HCT116 (cell line): ENCODE data around the gene PITPNM1. TPM values are rescaled to one million over a fixed set of nuclear protein-coding genes. Genes with fewer than 3 reads are reported as not detected.
"Not testable (repeated sequence)": the region's sequence is repeated elsewhere in the genome, so short reads cannot be mapped to it uniquely, and the experiment has no call there.

Experiments used
- ATAC-seq: fragments of 200-7000 bp; cut with Tn5 transposase; 2 replicates; pipeline ENCODE4 v1.9.1; 2020; ENCODE audit warnings: mild to moderate bottlenecking, moderate library complexity
- BruUV-seq: library from RNA; stranded (reverse); fragments of 400-500 nt; replicated peaks from 2 replicates; lab custom pipeline; 2021; lab: Mats Ljungman, UMichigan
- CTCF ChIA-PET: fragments of 300-600 bp; sonication (Branson Sonifier 250); formaldehyde crosslinking; loops from one replicate; lab custom pipeline; 2021; ENCODE audit warnings: antibody characterized with exemption; lab: Charles Lee
- POLR2A ChIA-PET: fragments of 300-600, 350-600 bp; sonication (Branson Sonifier 250); formaldehyde crosslinking; loops from one replicate; lab custom pipeline; 2021; ENCODE audit warnings: antibody characterized with exemption; lab: Charles Lee
- RAD21 ChIA-PET, 2 experiments: fragments of 300-600 bp; sonication (Branson Sonifier 250); formaldehyde crosslinking; loops; one replicate each; lab custom pipeline; 2023; ENCODE audit warnings: low total read pairs in 2 of 2; ENCODE audit not compliant: uncharacterized antibody in 2 of 2, unreplicated experiment in 2 of 2, low non-redundant PET in 1 of 2; lab: Charles Lee
- DNase-seq: peaks from one replicate; pipeline ENCODE4 v3.0.0-alpha.2; 2010; ENCODE audit warnings: low read depth, low spot score
- H2AFZ ChIP-seq: fragments of 200-600 bp; shearing (Covaris generic), sonication (generic); 2 replicates; pipeline ENCODE4 v1.6.1; 2017; ENCODE audit warnings: low read depth, mixed run types, mixed read lengths, antibody characterized with exemption, low read length; ENCODE audit not compliant: poor library complexity, severe bottlenecking
- H3K27ac ChIP-seq: 2 replicates; pipeline ENCODE4 v1.5.1; 2012; ENCODE audit warnings: low read depth, low read length
- H3K27me3 ChIP-seq: fragments of 200-600 bp; sonication (generic); 2 replicates; pipeline ENCODE4 v1.6.1; 2016; ENCODE audit warnings: mixed run types, low read length, mixed read lengths; ENCODE audit not compliant: insufficient read depth
- H3K36me3 ChIP-seq, 2 experiments: fragments of 200-500 bp in 1 of 2; fragments of 200-600 bp in 1 of 2; sonication (Bioruptor generic) in 1 of 2; sonication (generic) in 1 of 2; 2 replicates each; pipeline versions ENCODE4 v1.5.1 to v1.6.1; 2014 to 2016; ENCODE audit warnings: low read length in 2 of 2, inconsistent platforms in 1 of 2, mixed read lengths in 1 of 2, mixed run types in 1 of 2; ENCODE audit not compliant: insufficient read depth in 2 of 2, control insufficient read depth in 1 of 2
- H3K4me1 ChIP-seq, 2 experiments: fragments of 200-600 bp in 1 of 2; sonication (generic) in 1 of 2; 2 replicates each; pipeline versions ENCODE4 v1.5.1 to v1.6.1; 2012 to 2017; ENCODE audit warnings: low read length in 2 of 2, inconsistent platforms in 1 of 2, mild to moderate bottlenecking in 1 of 2, mixed read lengths in 1 of 2, mixed run types in 1 of 2, moderate library complexity in 1 of 2; ENCODE audit not compliant: insufficient read depth in 2 of 2, control insufficient read depth in 1 of 2
- H3K4me2 ChIP-seq: fragments of 200-600 bp; sonication (generic); 2 replicates; pipeline ENCODE4 v1.6.1; 2017; ENCODE audit warnings: mixed run types, low read length, mixed read lengths
- H3K4me3 ChIP-seq, 2 experiments: fragments of 200-600 bp in 1 of 2; sonication (generic) in 1 of 2; replicated peaks in 1 of 2; 2 replicates each; pipeline ENCODE4 v1.5.1; 2011 to 2016; ENCODE audit warnings: low read length in 2 of 2, control low read depth in 1 of 2, low read depth in 1 of 2, mild to moderate bottlenecking in 1 of 2, mixed read lengths in 1 of 2, mixed run types in 1 of 2
- H3K79me2 ChIP-seq: fragments of 200-600 bp; sonication (generic); 2 replicates; pipeline ENCODE4 v1.6.1; 2017; ENCODE audit warnings: mild to moderate bottlenecking, mixed run types, low read length, moderate library complexity, mixed read lengths; ENCODE audit not compliant: insufficient read depth
- H3K9ac ChIP-seq: fragments of 200-600 bp; sonication (generic); 2 replicates; pipeline ENCODE4 v1.6.1; 2016; ENCODE audit warnings: low read length, mixed read lengths
- H3K9me2 ChIP-seq: fragments of 200-600 bp; sonication (generic), shearing (Covaris generic); 2 replicates; pipeline ENCODE4 v1.6.1; 2017; ENCODE audit warnings: mixed run types, mild to moderate bottlenecking, moderate library complexity; ENCODE audit not compliant: insufficient read depth
- H3K9me3 ChIP-seq, 2 experiments: fragments of 200-500 bp in 1 of 2; fragments of 200-600 bp in 1 of 2; sonication (Bioruptor generic) in 1 of 2; sonication (generic) in 1 of 2; 2 replicates each; pipeline ENCODE4 v1.6.1; 2014 to 2017; ENCODE audit warnings: low read length in 2 of 2, mixed read lengths in 2 of 2, inconsistent platforms in 1 of 2, low read depth in 1 of 2, mild to moderate bottlenecking in 1 of 2, mixed run types in 1 of 2, moderate library complexity in 1 of 2; ENCODE audit not compliant: control insufficient read depth in 1 of 2, insufficient read depth in 1 of 2
- H4K20me1 ChIP-seq: fragments of 200-600 bp; sonication (generic), shearing (Covaris generic); 2 replicates; pipeline ENCODE4 v1.6.1; 2017; ENCODE audit warnings: mixed run types, mild to moderate bottlenecking, moderate library complexity; ENCODE audit not compliant: insufficient read depth
- CBX3 ChIP-seq: IDR thresholded peaks from 2 replicates; pipeline ENCODE4 v1.6.1; 2012; ENCODE audit warnings: low read depth
- CEBPB ChIP-seq: IDR thresholded peaks from 2 replicates; pipeline ENCODE4 v1.6.1; 2012; ENCODE audit warnings: low read depth
- EZH2 ChIP-seq: fragments of 200-600 bp; sonication (generic); IDR thresholded peaks from 2 replicates; pipeline ENCODE4 v1.6.1; 2017; ENCODE audit warnings: antibody characterized with exemption, mixed run types
- EZH2phosphoT487 ChIP-seq: fragments of 200-600 bp; IDR thresholded peaks from 2 replicates; pipeline ENCODE4 v1.6.1; 2018; ENCODE audit warnings: antibody characterized with exemption, borderline replicate concordance
- POLR2A ChIP-seq: IDR thresholded peaks from 2 replicates; pipeline ENCODE4 v1.7.0; 2011; ENCODE audit warnings: borderline replicate concordance; ENCODE audit not compliant: insufficient read depth, insufficient read length; ENCODE audit errors: extremely low read depth
- SIN3A ChIP-seq: IDR thresholded peaks from 2 replicates; pipeline ENCODE4 v1.6.1; 2012; ENCODE audit warnings: low read depth
- TCF7L2 ChIP-seq: IDR thresholded peaks from 2 replicates; pipeline ENCODE4 v1.7.0; 2011; ENCODE audit warnings: borderline replicate concordance, inconsistent platforms; ENCODE audit not compliant: insufficient read depth, insufficient read length; ENCODE audit errors: extremely low read depth
- intact Hi-C: fragments of 100-400 bp; cut with micrococcal nuclease; formaldehyde crosslinking; loops from 2 replicates; pipeline ENCODE4 v1.10.0; 2022
- total RNA-seq: library from RNA; stranded (reverse); gene quantifications from one replicate; pipeline ENCODE4 v1.2.1, GENCODE V29; 2021; ENCODE audit not compliant: unreplicated experiment
- TF ChIP-seq, protein P1 (sequence below): IDR thresholded peaks from 2 replicates; pipeline ENCODE4 v1.6.1; 2012; ENCODE audit warnings: low read depth
- TF ChIP-seq, protein P2 (sequence below), 3 experiments: fragments of 200-600 bp in 1 of 3; sonication (generic) in 1 of 3; IDR thresholded peaks in 2 of 3; conservative IDR thresholded peaks in 1 of 3; 2 replicates each; pipeline ENCODE4 v1.5.1; 2012 to 2017; ENCODE audit warnings: low read depth in 2 of 3, low read length in 2 of 3, antibody characterized with exemption in 1 of 3, borderline replicate concordance in 1 of 3, control low read depth in 1 of 3, mild to moderate bottlenecking in 1 of 3, mixed read lengths in 1 of 3, mixed run types in 1 of 3, moderate library complexity in 1 of 3; ENCODE audit not compliant: insufficient read depth in 1 of 3

The PITPNM1 gene
- total RNA-seq, 1 experiment from 2014 or later: 79.5 TPM

DNA sequence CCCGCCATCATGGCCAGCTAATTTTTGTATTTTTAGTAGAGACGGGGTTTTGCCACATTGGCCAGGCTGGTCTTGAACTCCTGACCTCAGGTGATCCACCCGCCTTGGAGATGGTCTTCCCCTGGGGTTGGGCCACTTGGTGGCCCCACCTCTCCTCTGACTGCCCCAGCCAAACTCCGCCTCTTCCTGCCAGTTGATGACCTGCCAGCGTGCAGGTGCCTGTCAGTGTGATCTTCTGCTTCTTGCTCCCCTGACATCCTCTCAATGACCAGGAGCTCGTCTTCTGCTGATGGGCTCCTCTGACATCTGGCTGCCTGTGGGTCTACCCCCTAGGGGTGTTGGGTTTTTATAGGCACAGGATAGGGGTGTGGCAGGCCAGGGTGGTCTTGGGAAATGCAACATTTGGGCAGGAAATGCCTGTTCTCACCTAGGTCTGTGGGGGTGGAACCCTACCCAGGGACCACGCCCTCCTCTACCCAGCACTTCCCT, 19.2 kb downstream of the PITPNM1 start:
- H3K79me2 ChIP-seq, H4K20me1 ChIP-seq, H3K9me2 ChIP-seq, RAD21 ChIA-PET, H3K4me3 ChIP-seq, H3K36me3 ChIP-seq, H3K27me3 ChIP-seq, H3K9me3 ChIP-seq, H3K9ac ChIP-seq, H2AFZ ChIP-seq, DNase-seq, intact Hi-C loops, BruUV-seq: not testable (repeated sequence)
- peak overlapping the region; percentile 25; the same call in 1 of the 2 replicates for H3K27ac ChIP-seq
- ATAC-seq: peak; percentile 32; the same call in 1 of the 2 replicates
- H3K4me2 ChIP-seq: peak overlapping the region; percentile 36
- ChIA-PET CTCF (interaction anchor here (1.2 kb wide), 1 partner anchor 85 kb away, joined by 3 read pairs; the partner anchor contains the start of gene PPP1CA), POLR2A (interaction anchor here (0.6 to 1.3 kb wide), 2 partner anchors 59 to 85 kb away, joined by 3 read pairs; partner anchors contain the start of gene PPP1CA)
- peaks cover 7 to 28% of the 10 kb centered on the region in 2 experiments; a peak in 3 of 4 replicates for H3K4me1 ChIP-seq

DNA sequence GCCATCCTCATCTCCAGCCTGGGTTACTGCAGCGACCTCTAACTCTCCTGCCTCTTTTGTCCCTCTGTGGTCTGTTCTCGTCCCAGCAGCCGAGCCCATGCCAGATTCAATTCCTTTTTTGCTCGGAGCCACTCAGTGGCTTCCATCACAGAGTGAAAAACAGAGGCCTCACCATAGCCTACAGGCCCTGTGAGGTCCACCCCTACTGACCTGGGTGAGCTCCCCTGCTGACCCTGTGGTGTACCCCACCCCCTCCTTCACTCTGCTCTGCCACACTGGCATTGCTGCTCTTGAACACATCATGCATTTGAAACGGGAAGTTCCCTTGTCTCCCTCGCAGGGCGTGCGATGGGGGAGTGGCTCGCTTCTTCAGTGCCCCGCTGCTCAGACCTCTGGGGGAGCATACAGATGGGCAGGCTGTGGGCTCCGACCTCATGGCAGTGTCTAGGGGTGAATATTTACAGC, 20.3 kb downstream of the PITPNM1 start:
- POLR2A ChIA-PET: interaction anchor here (1.3 kb wide), 1 partner anchor 84 kb away, joined by 3 read pairs; the partner anchor contains the start of gene PPP1CA
- no peak for TF ChIP-seq TCF7L2
- TF ChIP-seq POLR2A: no peak
- TF ChIP-seq, protein P1, sequence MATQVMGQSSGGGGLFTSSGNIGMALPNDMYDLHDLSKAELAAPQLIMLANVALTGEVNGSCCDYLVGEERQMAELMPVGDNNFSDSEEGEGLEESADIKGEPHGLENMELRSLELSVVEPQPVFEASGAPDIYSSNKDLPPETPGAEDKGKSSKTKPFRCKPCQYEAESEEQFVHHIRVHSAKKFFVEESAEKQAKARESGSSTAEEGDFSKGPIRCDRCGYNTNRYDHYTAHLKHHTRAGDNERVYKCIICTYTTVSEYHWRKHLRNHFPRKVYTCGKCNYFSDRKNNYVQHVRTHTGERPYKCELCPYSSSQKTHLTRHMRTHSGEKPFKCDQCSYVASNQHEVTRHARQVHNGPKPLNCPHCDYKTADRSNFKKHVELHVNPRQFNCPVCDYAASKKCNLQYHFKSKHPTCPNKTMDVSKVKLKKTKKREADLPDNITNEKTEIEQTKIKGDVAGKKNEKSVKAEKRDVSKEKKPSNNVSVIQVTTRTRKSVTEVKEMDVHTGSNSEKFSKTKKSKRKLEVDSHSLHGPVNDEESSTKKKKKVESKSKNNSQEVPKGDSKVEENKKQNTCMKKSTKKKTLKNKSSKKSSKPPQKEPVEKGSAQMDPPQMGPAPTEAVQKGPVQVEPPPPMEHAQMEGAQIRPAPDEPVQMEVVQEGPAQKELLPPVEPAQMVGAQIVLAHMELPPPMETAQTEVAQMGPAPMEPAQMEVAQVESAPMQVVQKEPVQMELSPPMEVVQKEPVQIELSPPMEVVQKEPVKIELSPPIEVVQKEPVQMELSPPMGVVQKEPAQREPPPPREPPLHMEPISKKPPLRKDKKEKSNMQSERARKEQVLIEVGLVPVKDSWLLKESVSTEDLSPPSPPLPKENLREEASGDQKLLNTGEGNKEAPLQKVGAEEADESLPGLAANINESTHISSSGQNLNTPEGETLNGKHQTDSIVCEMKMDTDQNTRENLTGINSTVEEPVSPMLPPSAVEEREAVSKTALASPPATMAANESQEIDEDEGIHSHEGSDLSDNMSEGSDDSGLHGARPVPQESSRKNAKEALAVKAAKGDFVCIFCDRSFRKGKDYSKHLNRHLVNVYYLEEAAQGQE: no peak
- no peak for TF ChIP-seq EZH2
- no peak for TF ChIP-seq CEBPB
- no peak for TF ChIP-seq EZH2phosphoT487
- TF ChIP-seq, protein P2, sequence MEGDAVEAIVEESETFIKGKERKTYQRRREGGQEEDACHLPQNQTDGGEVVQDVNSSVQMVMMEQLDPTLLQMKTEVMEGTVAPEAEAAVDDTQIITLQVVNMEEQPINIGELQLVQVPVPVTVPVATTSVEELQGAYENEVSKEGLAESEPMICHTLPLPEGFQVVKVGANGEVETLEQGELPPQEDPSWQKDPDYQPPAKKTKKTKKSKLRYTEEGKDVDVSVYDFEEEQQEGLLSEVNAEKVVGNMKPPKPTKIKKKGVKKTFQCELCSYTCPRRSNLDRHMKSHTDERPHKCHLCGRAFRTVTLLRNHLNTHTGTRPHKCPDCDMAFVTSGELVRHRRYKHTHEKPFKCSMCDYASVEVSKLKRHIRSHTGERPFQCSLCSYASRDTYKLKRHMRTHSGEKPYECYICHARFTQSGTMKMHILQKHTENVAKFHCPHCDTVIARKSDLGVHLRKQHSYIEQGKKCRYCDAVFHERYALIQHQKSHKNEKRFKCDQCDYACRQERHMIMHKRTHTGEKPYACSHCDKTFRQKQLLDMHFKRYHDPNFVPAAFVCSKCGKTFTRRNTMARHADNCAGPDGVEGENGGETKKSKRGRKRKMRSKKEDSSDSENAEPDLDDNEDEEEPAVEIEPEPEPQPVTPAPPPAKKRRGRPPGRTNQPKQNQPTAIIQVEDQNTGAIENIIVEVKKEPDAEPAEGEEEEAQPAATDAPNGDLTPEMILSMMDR (IDR thresholded peaks at IDR 0.05 in 2 of 3, conservative IDR thresholded peaks at IDR 0.05 in 1 of 3; ENCODE audit: borderline replicate concordance in 1 of 3, insufficient read depth in 1 of 3, low read depth in 2 of 3, low read length in 2 of 3): no peak
- no peak for TF ChIP-seq SIN3A
- TF ChIP-seq CBX3: no peak
- no TSS peak for BruUV-seq
- ATAC-seq (no peak), DNase-seq (no peak)
- Histone ChIP-seq H3K4me3 (no peak overlapping the region), H3K9me2 (no peaks in the 10 kb centered on the region), H3K36me3 (no peaks in the 10 kb centered on the region), H3K4me1 (peaks cover 7 to 28% of the 10 kb centered on the region in 2 experiments; a peak in 3 of 4 replicates), H3K9ac (no peak overlapping the region), H3K27me3 (no peaks in the 10 kb centered on the region), H3K9me3 (no peaks in the 10 kb centered on the region), H2AFZ (no peak overlapping the region), H3K27ac (no peak overlapping the region), H4K20me1 (no peaks in the 10 kb centered on the region), H3K4me2 (no peak overlapping the region), H3K79me2 (peaks cover 7% of the 10 kb centered on the region; the same call in 1 of the 2 replicates)
- RAD21 ChIA-PET: no interaction called here
- CTCF ChIA-PET: no interaction called here
- intact Hi-C loops: no loop called here
